Measurements from ENCODE around the gene DCST1.

DNA sequence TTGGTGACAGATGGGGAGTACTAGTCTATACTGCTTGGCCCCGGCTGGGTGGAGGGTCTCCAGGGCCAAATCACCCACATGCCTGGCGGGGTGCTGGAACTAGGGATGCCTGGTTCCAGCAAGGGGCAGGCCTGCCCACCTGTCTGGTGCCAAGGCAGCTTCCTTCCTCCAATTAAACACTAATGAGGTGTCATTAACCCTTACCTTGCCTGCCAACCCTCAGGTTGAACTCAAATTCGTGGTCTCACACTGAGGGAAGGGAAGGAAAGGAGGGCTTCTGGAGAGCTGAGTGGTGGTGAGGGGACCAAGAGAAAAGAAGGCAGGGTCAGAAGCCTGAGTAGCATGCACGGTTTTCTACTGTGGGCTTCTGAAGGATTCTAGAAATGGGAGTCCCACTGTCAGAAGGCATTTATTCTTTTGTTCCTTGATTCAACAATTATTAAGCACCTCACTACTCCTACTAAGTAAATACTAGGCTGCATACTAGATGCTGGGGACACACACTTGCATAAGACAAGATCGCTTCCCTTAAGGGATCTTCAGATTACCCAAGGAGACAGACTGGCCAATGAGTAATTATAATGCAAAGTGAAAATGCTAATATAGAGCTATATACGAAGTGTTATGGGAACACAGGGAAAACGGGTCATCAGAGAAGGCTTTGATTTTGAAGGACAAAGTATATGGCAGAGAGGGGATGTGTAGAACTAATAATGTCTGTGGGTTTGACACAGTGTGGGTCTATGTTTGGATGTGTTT lies 39.1 kb downstream of the DCST1 start:
- no peak for TF ChIP-seq GATA3 (IDR thresholded peaks at IDR 0.05; ENCODE audit: low read depth, low read length)
- TF ChIP-seq GATA2 (IDR thresholded peaks at IDR 0.05; ENCODE audit: low read depth, low read length): no peak

Data from SH-SY5Y (cell line).